ENCODE results near the gene ADGRV1.
"Not testable (repeated sequence)": the region's sequence is repeated elsewhere in the genome, so short reads cannot be mapped to it uniquely, and the experiment has no call there.

ADGRV1 gene

DNA sequence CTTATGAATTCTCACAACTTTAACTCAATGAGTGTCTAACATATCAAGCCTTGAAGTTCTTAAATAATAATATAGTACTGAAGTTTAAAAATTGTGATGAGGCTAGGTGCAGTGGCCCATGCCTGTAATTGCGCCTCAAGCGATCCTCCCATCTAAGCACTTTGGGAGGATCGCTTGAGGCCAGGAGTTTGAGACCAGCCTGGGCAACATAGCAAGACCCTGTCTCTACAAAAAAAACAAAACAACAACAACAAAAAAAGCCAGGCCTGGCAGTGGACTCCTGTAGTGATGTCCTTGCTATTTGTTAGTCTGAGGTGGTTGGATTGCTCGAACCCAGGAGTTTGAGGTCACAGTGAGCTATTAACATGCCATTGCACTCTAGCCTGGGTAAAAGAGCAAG is 98.4 kb downstream of the ADGRV1 start:
- H3K4me3 ChIP-seq (ENCODE audit: low read depth, low read length): no peak overlapping the region
- TF ChIP-seq MYC (IDR thresholded peaks at IDR 0.05; ENCODE audit: low read depth, low read length) (no peak), MAX (IDR thresholded peaks at IDR 0.05; ENCODE audit: low read depth, low read length) (no peak), POLR2A (IDR thresholded peaks at IDR 0.05; ENCODE audit: extremely low read depth, insufficient read length) (no peak), CTCF (IDR thresholded peaks at IDR 0.05; ENCODE audit: low read depth, low read length) (no peak)
- no peak for DNase-seq (ENCODE audit: low read depth)

- TF ChIP-seq MAX (IDR thresholded peaks at IDR 0.05; ENCODE audit: low read depth, low read length) (no peak), CTCF (IDR thresholded peaks at IDR 0.05; ENCODE audit: low read depth, low read length) (no peak)
- no peak for DNase-seq (ENCODE audit: low read depth)
- no peak overlapping the region for H3K4me3 ChIP-seq (ENCODE audit: low read depth, low read length)
Observed at GRCh38 chr5:90657788-90658187, 99.2 kb downstream of the ADGRV1 start.

DNA sequence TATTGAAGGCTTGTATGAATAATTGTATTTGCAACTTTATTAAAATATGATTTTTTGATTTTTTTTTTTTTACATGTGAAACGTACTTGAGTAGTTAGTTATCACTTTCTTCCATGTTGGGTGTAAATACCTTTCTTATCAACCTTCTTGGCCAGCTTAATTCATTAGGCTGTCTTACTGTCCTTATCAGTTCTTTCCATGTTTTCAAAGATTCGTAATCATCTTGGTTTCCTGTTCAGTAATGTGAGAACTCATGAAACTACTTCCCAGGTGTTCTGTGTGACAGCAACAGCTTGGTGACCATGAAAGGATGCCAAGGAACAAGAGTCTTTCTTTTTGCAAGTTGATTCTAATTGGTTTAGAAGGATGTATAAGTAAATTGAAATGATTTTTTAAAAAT is 100.0 kb downstream of the ADGRV1 start:
- no peak overlapping the region for H3K4me3 ChIP-seq (ENCODE audit: low read depth, low read length)
- DNase-seq (ENCODE audit: low read depth): no peak
- TF ChIP-seq CTCF (IDR thresholded peaks at IDR 0.05; ENCODE audit: low read depth, low read length) (no peak), POLR2A (IDR thresholded peaks at IDR 0.05; ENCODE audit: extremely low read depth, insufficient read length) (no peak), MAX (IDR thresholded peaks at IDR 0.05; ENCODE audit: low read depth, low read length) (no peak), MYC (IDR thresholded peaks at IDR 0.05; ENCODE audit: low read depth, low read length) (no peak)

GRCh38 chr5:90668079-90668565 is 109.5 kb downstream of the ADGRV1 start:
- not testable (repeated sequence) for H3K4me3 ChIP-seq (ENCODE audit: low read depth, low read length); DNase-seq (ENCODE audit: low read depth)

- no peak for DNase-seq (ENCODE audit: low read depth)
Observed at GRCh38 chr5:90675222-90675621, 116.6 kb downstream of the ADGRV1 start.

GRCh38 chr5:90680921-90681563 is 122.4 kb downstream of the ADGRV1 start:
- no peak overlapping the region for H3K4me3 ChIP-seq (ENCODE audit: low read depth, low read length)
- TF ChIP-seq CTCF (IDR thresholded peaks at IDR 0.05; ENCODE audit: low read depth, low read length) (no peak), MYC (IDR thresholded peaks at IDR 0.05; ENCODE audit: low read depth, low read length) (no peak), POLR2A (IDR thresholded peaks at IDR 0.05; ENCODE audit: extremely low read depth, insufficient read length) (no peak), MAX (IDR thresholded peaks at IDR 0.05; ENCODE audit: low read depth, low read length) (no peak)
- DNase-seq (ENCODE audit: low read depth): no peak

More at GRCh38 chr5:90675222-90675621, 116.6 kb downstream of the ADGRV1 start:
- H3K4me3 ChIP-seq (ENCODE audit: low read depth, low read length): no peak overlapping the region
- no peak for TF ChIP-seq MAX (IDR thresholded peaks at IDR 0.05; ENCODE audit: low read depth, low read length)
- no peak for TF ChIP-seq MYC (IDR thresholded peaks at IDR 0.05; ENCODE audit: low read depth, low read length)

GRCh38 chr5:90682278-90682677 is 123.7 kb downstream of the ADGRV1 start:
- TF ChIP-seq MAX (IDR thresholded peaks at IDR 0.05; ENCODE audit: low read depth, low read length) (no peak), MYC (IDR thresholded peaks at IDR 0.05; ENCODE audit: low read depth, low read length) (no peak), CTCF (IDR thresholded peaks at IDR 0.05; ENCODE audit: low read depth, low read length) (no peak), POLR2A (IDR thresholded peaks at IDR 0.05; ENCODE audit: extremely low read depth, insufficient read length) (no peak)
- no peak overlapping the region for H3K4me3 ChIP-seq (ENCODE audit: low read depth, low read length)
- no peak for DNase-seq (ENCODE audit: low read depth)

Measured in NB4 (cell line).